HCT116 (cell line): Measurements from ENCODE around the gene SOCS4.
A peak's percentile ranks its signal among the peaks of the same experiment; 100 is the strongest.

Experiments used
- EGR1 ChIP-seq: IDR thresholded peaks from 2 replicates; pipeline ENCODE4 v1.6.1; 2012; ENCODE audit warnings: low read depth
- TCF7L2 ChIP-seq: IDR thresholded peaks from 2 replicates; pipeline ENCODE4 v1.7.0; 2011; ENCODE audit warnings: borderline replicate concordance, inconsistent platforms; ENCODE audit not compliant: insufficient read depth, insufficient read length; ENCODE audit errors: extremely low read depth
- TF ChIP-seq, protein P1 (sequence below), 3 experiments: fragments of 200-600 bp in 1 of 3; sonication (generic) in 1 of 3; IDR thresholded peaks in 2 of 3; conservative IDR thresholded peaks in 1 of 3; 2 replicates each; pipeline ENCODE4 v1.5.1; 2012 to 2017; ENCODE audit warnings: low read depth in 2 of 3, low read length in 2 of 3, antibody characterized with exemption in 1 of 3, borderline replicate concordance in 1 of 3, control low read depth in 1 of 3, mild to moderate bottlenecking in 1 of 3, mixed read lengths in 1 of 3, mixed run types in 1 of 3, moderate library complexity in 1 of 3; ENCODE audit not compliant: insufficient read depth in 1 of 3

- TF ChIP-seq, protein P1, sequence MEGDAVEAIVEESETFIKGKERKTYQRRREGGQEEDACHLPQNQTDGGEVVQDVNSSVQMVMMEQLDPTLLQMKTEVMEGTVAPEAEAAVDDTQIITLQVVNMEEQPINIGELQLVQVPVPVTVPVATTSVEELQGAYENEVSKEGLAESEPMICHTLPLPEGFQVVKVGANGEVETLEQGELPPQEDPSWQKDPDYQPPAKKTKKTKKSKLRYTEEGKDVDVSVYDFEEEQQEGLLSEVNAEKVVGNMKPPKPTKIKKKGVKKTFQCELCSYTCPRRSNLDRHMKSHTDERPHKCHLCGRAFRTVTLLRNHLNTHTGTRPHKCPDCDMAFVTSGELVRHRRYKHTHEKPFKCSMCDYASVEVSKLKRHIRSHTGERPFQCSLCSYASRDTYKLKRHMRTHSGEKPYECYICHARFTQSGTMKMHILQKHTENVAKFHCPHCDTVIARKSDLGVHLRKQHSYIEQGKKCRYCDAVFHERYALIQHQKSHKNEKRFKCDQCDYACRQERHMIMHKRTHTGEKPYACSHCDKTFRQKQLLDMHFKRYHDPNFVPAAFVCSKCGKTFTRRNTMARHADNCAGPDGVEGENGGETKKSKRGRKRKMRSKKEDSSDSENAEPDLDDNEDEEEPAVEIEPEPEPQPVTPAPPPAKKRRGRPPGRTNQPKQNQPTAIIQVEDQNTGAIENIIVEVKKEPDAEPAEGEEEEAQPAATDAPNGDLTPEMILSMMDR (IDR thresholded peaks at IDR 0.05 in 2 of 3, conservative IDR thresholded peaks at IDR 0.05 in 1 of 3; ENCODE audit: borderline replicate concordance in 1 of 3, insufficient read depth in 1 of 3, low read depth in 2 of 3, low read length in 2 of 3) = no peak
- TF ChIP-seq EGR1 (peak; percentile 100), TCF7L2 (peak; percentile 35)
Observed at GRCh38 chr14:55026793-55027561, at the start of gene SOCS4, which contains the start of gene WDHD1.
